NCI-H146 treated with DMSO at 0.1 percent for 48 hours (cell line): ENCODE measurements around the gene NCAM2.

Source experiments
- DNase-seq: peaks from one replicate; lab custom pipeline; 2025; ENCODE audit not compliant: unreplicated experiment; lab: John Stamatoyannopoulos, UW

The NCAM2 gene

DNA sequence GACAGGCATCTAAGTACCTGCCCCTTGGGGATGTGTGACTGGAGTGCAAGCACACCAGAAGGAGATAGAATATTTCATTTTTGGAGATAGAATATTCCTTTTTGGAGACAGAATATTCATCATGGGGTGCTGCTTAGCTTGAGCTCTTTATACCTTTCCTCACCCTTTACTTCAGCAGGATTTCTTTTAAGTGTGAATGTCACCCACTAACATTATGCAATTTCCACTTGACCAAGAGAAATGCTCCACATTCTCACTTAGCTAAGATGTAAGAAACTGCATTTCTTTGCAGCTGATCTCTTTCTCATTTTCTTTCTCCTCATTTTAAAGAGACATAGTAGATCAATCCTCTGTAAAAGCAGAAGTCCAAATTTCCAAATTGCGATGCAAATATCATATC, 436.7 kb downstream of the NCAM2 start:
- no peak for DNase-seq

DNA sequence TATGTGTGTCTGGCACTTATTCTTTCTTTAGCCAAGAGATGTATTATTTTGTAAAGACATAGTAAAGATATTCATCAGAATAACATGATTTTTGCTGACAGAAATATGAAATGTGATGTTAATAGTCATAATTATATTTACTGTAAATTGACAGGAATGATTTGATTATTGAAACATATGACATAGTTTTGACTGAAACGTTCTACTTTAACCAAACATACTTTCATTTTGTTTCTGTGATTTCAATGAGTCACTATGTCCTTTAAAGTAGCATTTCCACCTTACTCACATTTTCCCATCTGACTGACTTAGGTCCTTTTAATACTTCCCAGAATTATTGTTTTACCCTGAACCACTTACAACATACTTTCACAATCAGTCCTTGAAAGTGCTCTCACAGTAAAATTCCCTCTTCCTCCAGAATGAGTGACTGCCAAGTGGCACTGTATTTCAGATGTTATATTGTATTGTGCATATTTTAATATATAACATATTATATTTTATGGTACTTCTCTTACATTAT, 437.9 kb downstream of the NCAM2 start:
- DNase-seq = no peak

DNA sequence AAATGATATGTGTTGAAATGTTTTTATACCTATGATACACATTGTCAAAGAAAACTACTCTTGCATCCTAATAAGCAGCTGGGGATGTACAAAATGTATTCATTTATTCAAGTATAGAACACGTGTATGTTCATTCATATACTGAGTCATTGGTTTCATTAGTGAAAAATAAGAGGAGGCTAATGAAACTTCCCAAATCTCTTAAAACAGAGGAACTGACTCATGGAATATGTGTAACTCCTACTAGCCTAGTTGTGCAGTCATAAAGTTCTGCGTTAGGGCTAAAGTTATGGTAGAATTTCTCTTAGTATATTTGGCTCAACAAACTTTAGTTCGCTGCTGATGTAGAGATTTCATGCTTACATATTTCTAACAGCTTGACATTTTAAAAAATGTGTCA, 441.6 kb downstream of the NCAM2 start:
- no peak for DNase-seq

GRCh38 chr21:21457077-21457476, 458.9 kb downstream of the NCAM2 start:
- no peak for DNase-seq

GRCh38 chr21:21458124-21458631, 460.0 kb downstream of the NCAM2 start:
- DNase-seq = no peak

DNA sequence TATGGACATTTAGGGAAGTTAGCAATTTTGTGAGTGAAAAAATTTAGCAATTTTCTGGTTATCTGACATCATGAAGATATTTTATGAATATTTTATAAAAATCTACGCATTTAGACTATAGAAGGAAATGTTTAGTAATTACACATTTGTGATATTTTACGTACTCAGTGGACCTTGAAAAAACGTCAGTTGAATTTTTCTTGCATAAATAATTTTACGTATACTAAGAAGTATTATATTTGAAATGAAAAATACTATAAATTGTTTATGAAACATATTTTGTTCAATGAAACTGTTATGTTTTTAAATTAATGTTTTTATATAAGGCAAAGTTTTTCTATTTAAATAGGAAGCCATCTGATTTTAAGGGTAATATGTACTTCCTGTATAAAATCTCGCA, 462.8 kb downstream of the NCAM2 start:
- DNase-seq = no peak

DNA sequence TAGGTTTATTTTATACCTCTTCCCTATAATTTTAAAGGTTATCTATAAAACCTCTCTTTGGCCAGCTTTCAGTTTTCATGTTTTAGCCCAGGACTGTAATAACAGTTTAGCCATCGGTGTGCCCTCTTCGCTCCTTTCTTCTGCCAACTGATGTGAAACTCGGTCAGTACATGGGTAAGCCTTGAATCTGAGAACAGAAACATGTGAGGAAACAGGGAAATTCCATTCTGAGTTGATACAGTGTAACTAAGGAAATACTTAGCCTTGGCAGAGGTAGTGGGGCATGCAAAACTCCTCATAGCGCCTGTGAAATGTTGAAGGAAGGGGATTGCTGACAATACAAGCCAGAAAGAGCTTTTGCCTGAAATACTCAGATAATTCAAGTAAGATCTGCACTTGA, 465.2 kb downstream of the NCAM2 start:
- no peak for DNase-seq

GRCh38 chr21:21464684-21465083, 466.5 kb downstream of the NCAM2 start:
- DNase-seq = no peak

- DNase-seq = no peak
These were observed 468.5 kb downstream of the NCAM2 start for GRCh38 chr21:21466752-21467151.

GRCh38 chr21:21468003-21468402, 469.8 kb downstream of the NCAM2 start:
- DNase-seq = no peak

DNA sequence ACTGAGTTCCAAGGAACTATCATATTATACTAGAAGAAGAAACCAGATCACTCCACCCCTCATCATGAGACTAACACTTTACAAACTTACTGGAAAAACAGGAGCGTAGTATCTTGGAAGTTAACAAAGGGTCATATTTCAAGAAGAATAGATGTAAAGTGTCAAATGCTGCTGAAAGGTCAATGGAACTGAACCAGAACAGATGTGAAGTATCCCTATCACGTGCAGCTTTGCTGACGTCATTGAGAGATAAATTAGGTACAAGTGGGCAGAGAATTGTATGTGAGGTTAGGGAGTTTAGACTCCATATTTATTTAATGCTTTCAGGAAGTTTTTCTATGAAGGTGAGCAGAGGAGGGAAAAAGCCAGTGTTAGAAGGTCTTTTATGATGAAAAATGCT, 483.0 kb downstream of the NCAM2 start:
- no peak for DNase-seq

- no peak for DNase-seq
These were observed 510.6 kb downstream of the NCAM2 start for GRCh38 chr21:21508859-21509258.

GRCh38 chr21:21530680-21531079, 532.5 kb downstream of the NCAM2 start:
- DNase-seq = no peak

DNA sequence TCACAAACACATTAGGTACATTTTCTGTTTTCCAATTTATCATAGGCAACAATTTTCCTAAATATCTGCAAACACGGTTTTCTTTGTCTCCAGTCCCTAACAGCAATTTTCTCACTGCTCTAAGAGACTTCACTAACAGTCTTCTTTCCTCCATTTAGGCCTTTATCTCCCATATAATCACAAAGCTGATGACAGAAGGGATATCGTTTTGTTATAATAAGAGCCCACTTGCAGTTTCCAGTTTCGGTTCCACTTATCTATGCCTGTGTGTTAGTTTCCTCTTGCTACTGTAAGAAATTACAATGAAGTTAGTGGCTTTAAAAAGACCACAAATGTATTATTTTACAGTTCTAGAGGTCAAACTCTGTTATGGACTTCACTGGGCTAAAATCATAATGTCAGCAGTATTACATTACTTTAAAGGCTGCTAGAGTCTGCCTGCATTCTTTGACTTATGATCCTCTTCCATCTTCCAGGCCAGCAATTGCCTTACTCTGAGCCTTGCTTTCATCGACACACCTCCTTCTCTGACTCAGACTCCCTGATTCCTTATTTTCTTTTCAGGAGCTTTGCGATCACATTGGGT, 549.3 kb downstream of the NCAM2 start:
- no peak for DNase-seq

GRCh38 chr21:21559285-21560045, 561.3 kb downstream of the NCAM2 start:
- no peak for DNase-seq
